ENCODE results near the gene P2RX7. TPM values are rescaled to one million over a fixed set of nuclear protein-coding genes. Genes with fewer than 3 reads are reported as not detected.

The P2RX7 gene
- total RNA-seq, 1 donor from 2014 or later: 0.29 TPM

- TF ChIP-seq CTCF (IDR thresholded peaks at IDR 0.05; ENCODE audit: insufficient read depth, low read length, poor library complexity, severe bottlenecking): no peak
- no peak overlapping the region for H3K4me3 ChIP-seq (ENCODE audit: low read depth, low read length)
- no peak for DNase-seq (ENCODE audit: low read depth)
- no peaks in the 10 kb centered on the region for H3K27me3 ChIP-seq (ENCODE audit: control insufficient read depth, insufficient read depth, low read length)
- no peaks in the 10 kb centered on the region for H3K36me3 ChIP-seq (ENCODE audit: control insufficient read depth, insufficient read depth, low read length)
Observed at GRCh38 chr12:121130866-121131373, 1.8 kb upstream of the P2RX7 start.

GRCh38 chr12:121131941-121132341 is 735 bp upstream of the P2RX7 start:
- Histone ChIP-seq H3K27me3 (ENCODE audit: control insufficient read depth, insufficient read depth, low read length) (no peaks in the 10 kb centered on the region), H3K4me3 (ENCODE audit: low read depth, low read length) (no peak overlapping the region), H3K36me3 (ENCODE audit: control insufficient read depth, insufficient read depth, low read length) (no peaks in the 10 kb centered on the region)
- no peak for DNase-seq (ENCODE audit: low read depth)
- TF ChIP-seq CTCF (IDR thresholded peaks at IDR 0.05; ENCODE audit: insufficient read depth, low read length, poor library complexity, severe bottlenecking): no peak

GRCh38 chr12:121133838-121134237 is 1.2 kb downstream of the P2RX7 start:
- no peak for TF ChIP-seq CTCF (IDR thresholded peaks at IDR 0.05; ENCODE audit: insufficient read depth, low read length, poor library complexity, severe bottlenecking)
- H3K4me3 ChIP-seq (ENCODE audit: low read depth, low read length): no peak overlapping the region
- DNase-seq (ENCODE audit: low read depth): no peak

DNA sequence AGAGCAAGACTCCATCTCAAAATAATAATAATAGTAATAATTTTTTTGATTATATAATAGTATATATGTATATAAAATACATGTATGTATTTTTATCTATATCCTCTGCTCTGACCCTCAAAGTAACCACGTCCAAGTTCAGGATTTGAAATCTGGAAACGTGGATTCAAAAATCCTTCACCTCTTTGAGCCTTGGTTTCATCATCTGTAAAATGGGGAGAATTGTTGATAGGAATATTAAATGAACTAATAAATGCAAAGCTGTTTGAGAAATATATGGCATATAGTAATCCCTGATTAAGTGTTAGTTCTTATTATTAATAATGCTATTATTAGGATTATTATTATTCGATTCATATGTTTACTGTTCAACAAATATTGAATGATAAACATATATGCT is 2.6 kb downstream of the P2RX7 start:
- no peak for DNase-seq (ENCODE audit: low read depth)
- Histone ChIP-seq H3K4me3 (ENCODE audit: low read depth, low read length) (no peak overlapping the region), H3K36me3 (ENCODE audit: control insufficient read depth, insufficient read depth, low read length) (no peaks in the 10 kb centered on the region), H3K27me3 (ENCODE audit: control insufficient read depth, insufficient read depth, low read length) (no peaks in the 10 kb centered on the region)
- TF ChIP-seq CTCF (IDR thresholded peaks at IDR 0.05; ENCODE audit: insufficient read depth, low read length, poor library complexity, severe bottlenecking): no peak

More at GRCh38 chr12:121133838-121134237, 1.2 kb downstream of the P2RX7 start:
- no peaks in the 10 kb centered on the region for H3K27me3 ChIP-seq (ENCODE audit: control insufficient read depth, insufficient read depth, low read length)
- no peaks in the 10 kb centered on the region for H3K36me3 ChIP-seq (ENCODE audit: control insufficient read depth, insufficient read depth, low read length)

DNA sequence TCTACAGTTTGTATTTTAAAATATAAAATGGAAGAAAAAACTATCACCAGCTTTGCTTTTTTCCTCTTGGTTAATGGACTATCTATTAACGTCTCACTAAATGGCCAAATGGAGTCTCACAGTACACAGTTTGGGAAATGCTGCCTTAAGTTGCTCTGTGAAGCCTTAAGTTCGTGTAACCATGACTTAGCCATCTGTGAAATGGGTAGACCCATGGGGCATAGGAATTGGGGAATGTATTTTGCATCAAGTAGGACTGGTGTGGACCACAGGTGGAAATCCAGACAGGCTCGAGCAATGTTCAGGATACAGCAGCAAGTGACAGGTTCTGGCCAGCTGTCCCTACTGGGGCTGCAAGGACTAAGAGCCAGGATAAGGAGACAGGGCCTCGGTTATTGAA is 4.8 kb downstream of the P2RX7 start:
- TF ChIP-seq CTCF (IDR thresholded peaks at IDR 0.05; ENCODE audit: insufficient read depth, low read length, poor library complexity, severe bottlenecking): no peak
- Histone ChIP-seq H3K4me3 (ENCODE audit: low read depth, low read length) (no peak overlapping the region), H3K27me3 (ENCODE audit: control insufficient read depth, insufficient read depth, low read length) (no peaks in the 10 kb centered on the region), H3K36me3 (ENCODE audit: control insufficient read depth, insufficient read depth, low read length) (no peaks in the 10 kb centered on the region)
- DNase-seq (ENCODE audit: low read depth): no peak

DNA sequence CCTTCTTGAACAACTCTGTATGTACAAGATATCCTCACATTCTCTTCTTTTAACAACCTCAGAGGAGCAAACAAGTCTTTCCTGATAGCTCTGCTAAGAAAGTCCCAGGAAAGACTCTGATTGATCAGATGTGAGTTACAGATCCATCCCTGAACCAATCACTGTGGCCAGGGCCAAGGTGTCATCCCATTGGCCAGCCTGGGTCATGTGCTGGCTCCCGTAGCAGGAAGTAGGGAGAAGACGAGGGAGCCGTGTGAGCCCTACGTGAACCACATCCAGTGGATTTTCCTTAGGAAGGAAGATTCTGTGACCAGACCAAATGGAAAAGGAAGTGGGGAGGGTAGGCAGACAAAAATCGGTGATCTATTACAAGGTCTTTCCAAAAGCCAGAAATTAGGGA is 5.6 kb downstream of the P2RX7 start:
- no peak for TF ChIP-seq CTCF (IDR thresholded peaks at IDR 0.05; ENCODE audit: insufficient read depth, low read length, poor library complexity, severe bottlenecking)
- DNase-seq (ENCODE audit: low read depth): no peak
- no peaks in the 10 kb centered on the region for H3K36me3 ChIP-seq (ENCODE audit: control insufficient read depth, insufficient read depth, low read length)
- H3K27me3 ChIP-seq (ENCODE audit: control insufficient read depth, insufficient read depth, low read length): no peaks in the 10 kb centered on the region
- no peak overlapping the region for H3K4me3 ChIP-seq (ENCODE audit: low read depth, low read length)
